Right lobe of liver (tissue), 6 donors: Measurements from ENCODE around the gene LZTR1. TPM values are rescaled to one million over a fixed set of nuclear protein-coding genes. Genes with fewer than 3 reads are reported as not detected.
"Not testable (repeated sequence)": the region's sequence is repeated elsewhere in the genome, so short reads cannot be mapped to it uniquely, and the experiment has no call there.

Experiments
- ATAC-seq, 4 donors: fragments of 200-7000 bp; cut with Tn5 transposase; one replicate each; pipeline ENCODE4 v1.9.1; 2020; ENCODE audit warnings: mild to moderate bottlenecking in 4 of 4, moderate library complexity in 4 of 4
- DNase-seq, 3 donors: peaks; one replicate each; pipeline ENCODE4 v3.0.0-alpha.2; 2020
- H3K27ac ChIP-seq, 3 donors: fragments of 200-600 bp; one replicate each; pipeline ENCODE4 v1.8.0; 2022
- H3K27me3 ChIP-seq, 2 donors: fragments of 200-600 bp; one replicate each; pipeline ENCODE4 v1.8.0; 2022
- H3K36me3 ChIP-seq, 4 donors: fragments of 200-600 bp; sonication (generic) in 1 of 4; one replicate each; pipeline versions ENCODE4 v1.5.1 to v1.8.0; 2017 to 2022; ENCODE audit warnings: control low read depth in 1 of 4
- H3K4me1 ChIP-seq, 4 donors: fragments of 200-600 bp; sonication (generic) in 1 of 4; one replicate each; pipeline versions ENCODE4 v1.5.1 to v1.8.0; 2017 to 2022; ENCODE audit warnings: control low read depth in 1 of 4
- H3K4me3 ChIP-seq, 3 donors: fragments of 200-600 bp; one replicate each; pipeline ENCODE4 v1.8.0; 2022
- H3K9me3 ChIP-seq, 4 donors: fragments of 200-600 bp; sonication (generic) in 1 of 4; one replicate each; pipeline versions ENCODE4 v1.5.1 to v1.8.0; 2017 to 2022; ENCODE audit warnings: control low read depth in 1 of 4
- CTCF ChIP-seq, 4 donors: fragments of 200-600 bp in 3 of 4; fragments of 450-650 bp in 1 of 4; IDR thresholded peaks; one replicate each; pipeline versions ENCODE4 v1.5.1 to v1.8.0; 2016 to 2022; ENCODE audit warnings: antibody characterized with exemption in 4 of 4, mild to moderate bottlenecking in 2 of 4
- POLR2A ChIP-seq: fragments of 450-650 bp; IDR thresholded peaks from one replicate; pipeline ENCODE4 v1.6.1; 2017; ENCODE audit warnings: antibody characterized with exemption, mild to moderate bottlenecking
- WGBS: methylation state at CpG from one replicate; pipeline ENCODE4 v1.1.6; 2018; ENCODE audit warnings: low coverage, low lambda C conversion rate; ENCODE audit not compliant: insufficient coverage; ENCODE audit errors: missing lambda C conversion rate; 5-methylcytosine and 5-hydroxymethylcytosine counted together
- intact Hi-C, 2 donors: fragments of 100-400 bp; cut with DNase I; formaldehyde crosslinking; loops; one replicate each; pipeline versions ENCODE4 v1.11.2 to v1.14.1; 2022
- total RNA-seq, 6 experiments: library from RNA; depleted of rRNA in 2 of 6; stranded (reverse); fragments of >200 nt in 2 of 6; fragmentation: NEBNext Ultra II Directional in 3 of 6; extraction: Animal tissue kit (Norgen Biotek cat#: 25700) in 3 of 6; gene quantifications; one replicate each; pipeline versions ENCODE4 v1.1.0 to v1.2.4, GENCODE V29; 2016 to 2023
- donor health status: DM: no; HTN: yes; CAD: no.
- donor health status: DM: no; HTN: no; CAD: no.
- donor health status: DM: no; HTN: no; CAD: no.
- donor health status: DM: no; HTN: yes; CAD: no.
- donor health status: DM: no; HTN: yes; CAD: no.

The LZTR1 gene
- total RNA-seq, 6 experiments from 2014 or later, result 22.7 to 33.3 (median 27.0) TPM

- peaks cover 0 to 13% (median 2%) of the 10 kb centered on the region in 4 donors for H3K36me3 ChIP-seq
- no peak overlapping the region for H3K27ac ChIP-seq
- no peak overlapping the region for H3K4me3 ChIP-seq
- H3K27me3 ChIP-seq, result no peaks in the 10 kb centered on the region
- no peaks in the 10 kb centered on the region for H3K9me3 ChIP-seq
- DNase-seq, result peak in 1 of 3 donors; percentile 41
- peaks cover 0 to 24% (median 7%) of the 10 kb centered on the region in 4 donors for H3K4me1 ChIP-seq
- ATAC-seq, result no peak
- no peak for TF ChIP-seq CTCF (IDR thresholded peaks at IDR 0.05)
- TF ChIP-seq POLR2A, result no peak
- intact Hi-C loops, result no loop called here
- 44% methylated on average over 3 of the region's 4 CpGs for WGBS
Measured at GRCh38 chr22:21003782-21004181, 21.7 kb downstream of the LZTR1 start.

- H3K9me3 ChIP-seq, H3K27me3 ChIP-seq, intact Hi-C loops, H3K4me3 ChIP-seq, DNase-seq, H3K36me3 ChIP-seq, ATAC-seq, H3K4me1 ChIP-seq, H3K27ac ChIP-seq: not testable (repeated sequence)
- WGBS, result 89% methylated on average over 4 of the region's 13 CpGs
Measured at GRCh38 chr22:21009208-21009607, 27.1 kb downstream of the LZTR1 start.

DNA sequence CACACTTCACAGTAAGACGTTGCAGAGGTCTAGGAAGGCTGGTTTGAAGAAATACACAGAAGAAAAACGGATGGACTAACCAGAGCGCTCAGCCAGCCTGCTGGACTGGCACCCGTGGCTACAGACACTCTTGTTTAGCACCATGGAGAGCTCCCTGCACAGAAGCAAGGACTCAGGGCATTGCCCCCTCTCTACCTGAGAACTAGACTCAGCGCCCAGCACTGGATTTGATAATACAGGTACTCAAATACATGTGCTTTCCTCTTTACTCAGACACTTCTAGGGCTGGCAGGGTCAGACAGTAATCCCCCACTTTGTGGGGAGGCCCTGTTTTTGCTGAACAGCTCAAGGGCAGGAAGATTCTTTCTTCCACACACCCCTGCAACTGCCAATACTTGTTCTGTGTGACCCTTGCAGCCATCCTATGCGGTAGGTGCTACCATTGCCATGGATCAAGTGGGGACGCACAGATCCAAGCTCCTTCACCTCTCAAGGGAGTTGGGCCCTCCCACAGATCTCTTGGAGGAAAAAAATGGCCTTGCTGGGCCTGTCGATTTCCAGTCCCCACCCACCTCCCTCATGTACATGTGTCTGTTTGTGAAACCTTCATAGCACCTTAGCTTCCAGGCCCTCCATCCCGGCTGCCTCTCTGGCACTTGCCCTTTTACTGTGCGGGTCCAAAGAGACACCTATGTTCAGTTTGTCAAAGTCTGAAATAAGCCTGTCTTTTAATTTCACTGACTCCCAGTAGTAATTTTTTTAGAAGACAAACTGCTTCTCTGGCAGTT is 27.7 kb downstream of the LZTR1 start:
- no peaks in the 10 kb centered on the region for H3K9me3 ChIP-seq
- no peak overlapping the region for H3K27ac ChIP-seq
- peak in 3 of 4 donors; percentile 20 to 45 (median 41) for ATAC-seq
- intact Hi-C loops, result no loop called here
- no peaks in the 10 kb centered on the region for H3K27me3 ChIP-seq
- peaks cover 0 to 6% (median 0%) of the 10 kb centered on the region in 4 donors for H3K4me1 ChIP-seq
- WGBS, result 56% methylated on average over 4 of the region's 10 CpGs
- H3K4me3 ChIP-seq, result no peak overlapping the region
- H3K36me3 ChIP-seq, result no peaks in the 10 kb centered on the region
- TF ChIP-seq POLR2A (no peak), CTCF (IDR thresholded peaks at IDR 0.05) (no peak)
- peak in 1 of 3 donors; percentile 48 for DNase-seq

- Histone ChIP-seq H3K27ac (no peak overlapping the region), H3K4me1 (peaks cover 0 to 6% (median 0%) of the 10 kb centered on the region in 4 donors), H3K4me3 (no peak overlapping the region), H3K36me3 (no peaks in the 10 kb centered on the region), H3K27me3 (no peaks in the 10 kb centered on the region), H3K9me3 (no peaks in the 10 kb centered on the region)
- intact Hi-C loops, result no loop called here
- no peak for ATAC-seq
- DNase-seq, result no peak
- WGBS, result 71% methylated on average over 1 of the region's 3 CpGs
- no peak for TF ChIP-seq CTCF (IDR thresholded peaks at IDR 0.05)
- TF ChIP-seq POLR2A, result no peak
Measured at GRCh38 chr22:21010426-21011113, 28.5 kb downstream of the LZTR1 start.
